Epithelial cell of proximal tubule (primary cell): Measurements from ENCODE around the gene EFEMP2. TPM values are rescaled to one million over a fixed set of nuclear protein-coding genes. Genes with fewer than 3 reads are reported as not detected.

Experiments used
- DNase-seq: peaks from one replicate; pipeline ENCODE4 v3.0.0-alpha.2; 2011; ENCODE audit warnings: low read depth
- H3K4me3 ChIP-seq: 2 replicates; pipeline ENCODE4 v1.5.1; 2011; ENCODE audit warnings: low read depth, mild to moderate bottlenecking, low read length
- total RNA-seq: library from RNA; depleted of rRNA; stranded (reverse); fragments of >200 nt; gene quantifications from 2 replicates; pipeline ENCODE4 v1.2.3, GENCODE V29; 2015
- TF ChIP-seq, protein P1 (sequence below): conservative IDR thresholded peaks from 2 replicates; pipeline ENCODE4 v1.5.1; 2012; ENCODE audit warnings: low read depth, mild to moderate bottlenecking, low read length

Gene EFEMP2
- total RNA-seq, 1 donor from 2014 or later: 94.7 TPM

GRCh38 chr11:65884716-65885092 lies 12.1 kb upstream of the EFEMP2 start:
- H3K4me3 ChIP-seq: no peak overlapping the region
- no peak for DNase-seq
- TF ChIP-seq, protein P1, sequence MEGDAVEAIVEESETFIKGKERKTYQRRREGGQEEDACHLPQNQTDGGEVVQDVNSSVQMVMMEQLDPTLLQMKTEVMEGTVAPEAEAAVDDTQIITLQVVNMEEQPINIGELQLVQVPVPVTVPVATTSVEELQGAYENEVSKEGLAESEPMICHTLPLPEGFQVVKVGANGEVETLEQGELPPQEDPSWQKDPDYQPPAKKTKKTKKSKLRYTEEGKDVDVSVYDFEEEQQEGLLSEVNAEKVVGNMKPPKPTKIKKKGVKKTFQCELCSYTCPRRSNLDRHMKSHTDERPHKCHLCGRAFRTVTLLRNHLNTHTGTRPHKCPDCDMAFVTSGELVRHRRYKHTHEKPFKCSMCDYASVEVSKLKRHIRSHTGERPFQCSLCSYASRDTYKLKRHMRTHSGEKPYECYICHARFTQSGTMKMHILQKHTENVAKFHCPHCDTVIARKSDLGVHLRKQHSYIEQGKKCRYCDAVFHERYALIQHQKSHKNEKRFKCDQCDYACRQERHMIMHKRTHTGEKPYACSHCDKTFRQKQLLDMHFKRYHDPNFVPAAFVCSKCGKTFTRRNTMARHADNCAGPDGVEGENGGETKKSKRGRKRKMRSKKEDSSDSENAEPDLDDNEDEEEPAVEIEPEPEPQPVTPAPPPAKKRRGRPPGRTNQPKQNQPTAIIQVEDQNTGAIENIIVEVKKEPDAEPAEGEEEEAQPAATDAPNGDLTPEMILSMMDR: peak; percentile 100

- no peak overlapping the region for H3K4me3 ChIP-seq
- TF ChIP-seq, protein P1: no peak
- no peak for DNase-seq
Measured at GRCh38 chr11:65883786-65884715, 11.5 kb upstream of the EFEMP2 start.

DNA sequence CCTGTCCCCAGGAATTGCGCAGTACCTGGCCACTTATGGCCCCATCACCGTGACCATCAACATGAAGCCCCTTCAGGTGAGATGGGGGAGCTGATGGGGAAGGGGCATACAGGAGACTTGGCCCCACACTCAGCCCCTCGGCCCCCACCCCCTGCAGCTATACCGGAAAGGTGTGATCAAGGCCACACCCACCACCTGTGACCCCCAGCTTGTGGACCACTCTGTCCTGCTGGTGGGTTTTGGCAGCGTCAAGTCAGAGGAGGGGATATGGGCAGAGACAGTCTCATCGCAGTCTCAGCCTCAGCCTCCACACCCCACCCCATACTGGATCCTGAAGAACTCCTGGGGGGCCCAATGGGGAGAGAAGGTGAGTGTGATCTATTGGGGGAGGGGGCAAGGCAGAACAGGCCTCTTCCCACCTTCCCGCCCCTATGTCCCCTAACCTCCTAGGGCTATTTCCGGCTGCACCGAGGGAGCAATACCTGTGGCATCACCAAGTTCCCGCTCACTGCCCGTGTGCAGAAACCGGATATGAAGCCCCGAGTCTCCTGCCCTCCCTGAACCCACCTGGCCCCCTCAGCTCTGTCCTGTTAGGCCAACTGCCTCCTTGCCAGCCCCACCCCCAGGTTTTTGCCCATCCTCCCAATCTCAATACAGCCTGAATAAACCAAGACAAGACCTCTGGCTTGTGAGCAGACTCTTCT lies 10.6 kb upstream of the EFEMP2 start:
- no peak overlapping the region for H3K4me3 ChIP-seq
- TF ChIP-seq, protein P1: no peak
- no peak for DNase-seq

GRCh38 chr11:65882120-65883057 lies 9.8 kb upstream of the EFEMP2 start:
- H3K4me3 ChIP-seq: no peak overlapping the region
- no peak for DNase-seq
- TF ChIP-seq, protein P1: no peak

DNA sequence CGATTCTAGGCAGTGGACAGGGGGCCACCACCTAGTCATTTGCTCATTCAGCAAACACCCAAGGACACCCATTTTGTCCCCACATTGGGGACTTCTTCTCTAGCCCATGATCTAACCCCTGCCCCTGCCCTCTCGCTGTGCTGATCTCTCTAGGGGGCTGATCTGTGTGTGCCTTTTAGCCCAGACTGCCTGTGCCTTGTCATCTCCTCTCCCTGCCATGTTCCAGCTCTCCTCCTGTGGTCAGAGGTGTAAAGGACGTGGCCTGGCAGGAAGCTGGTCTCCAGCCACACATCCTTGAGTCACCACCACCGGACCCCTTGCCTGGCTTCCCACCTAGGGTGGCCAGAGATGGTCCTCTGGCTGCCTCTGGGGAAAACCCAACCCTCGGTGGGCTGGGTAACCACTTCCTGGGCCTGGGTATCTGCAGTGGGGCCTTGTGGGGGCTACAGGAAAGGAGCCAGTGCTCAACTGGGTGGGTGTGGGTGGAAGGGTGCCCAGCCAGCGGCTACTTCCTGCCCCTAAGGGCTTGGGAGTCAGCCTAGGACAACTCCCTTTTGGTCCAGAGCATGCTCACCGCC lies 8.3 kb upstream of the EFEMP2 start:
- TF ChIP-seq, protein P1: no peak
- no peak for DNase-seq
- H3K4me3 ChIP-seq: no peak overlapping the region

DNA sequence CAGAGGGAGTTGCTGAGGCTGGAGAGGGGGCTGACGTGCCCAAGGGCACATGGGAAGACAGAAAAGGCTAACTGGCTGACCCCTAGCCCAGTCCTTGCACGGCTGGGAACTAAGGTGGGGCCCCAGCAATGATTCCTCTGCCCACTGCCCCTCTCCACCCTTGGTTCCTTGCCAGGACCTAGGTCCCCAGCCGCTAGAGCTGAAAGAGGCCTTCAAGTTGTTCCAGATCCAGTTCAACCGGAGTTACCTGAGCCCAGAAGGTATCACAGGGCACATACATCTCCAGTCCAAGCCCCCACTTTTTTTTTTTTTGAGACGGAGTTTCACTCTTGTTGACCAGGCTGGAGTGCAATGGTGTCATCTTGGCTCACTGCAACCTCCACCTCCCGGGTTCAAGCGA lies 7.4 kb upstream of the EFEMP2 start:
- no peak for DNase-seq
- TF ChIP-seq, protein P1: no peak
- H3K4me3 ChIP-seq: no peak overlapping the region
